GM12878 (cell line): ENCODE results near the gene TRAPPC6A. TPM values are rescaled to one million over a fixed set of nuclear protein-coding genes. Genes with fewer than 3 reads are reported as not detected.

Source experiments
- ATAC-seq: fragments of 200-7000 bp; cut with Tn5 transposase; 3 replicates; pipeline ENCODE4 v1.9.1; 2020; ENCODE audit warnings: mild to moderate bottlenecking, moderate library complexity
- BruUV-seq: library from RNA; stranded (reverse); fragments of 400-500 nt; replicated peaks from 2 replicates; lab custom pipeline; 2021; lab: Mats Ljungman, UMichigan
- CTCF ChIA-PET: fragments of 300-600 bp; sonication (Branson Sonifier 250); formaldehyde crosslinking; extraction: SDS; loops from one replicate; lab custom pipeline; 2021; ENCODE audit warnings: inconsistent platforms; lab: Yijun Ruan, JAX
- POLR2A ChIA-PET: fragments of 350-600 bp; formaldehyde crosslinking; extraction: SDS; loops from one replicate; lab custom pipeline; 2021; ENCODE audit warnings: inconsistent platforms; lab: Charles Lee
- RAD21 ChIA-PET: fragments of 300-600 bp; sonication (Branson Sonifier 250); formaldehyde crosslinking; loops from one replicate; lab custom pipeline; 2023; ENCODE audit warnings: antibody characterized with exemption; ENCODE audit not compliant: unreplicated experiment; lab: Charles Lee
- SMC1A ChIA-PET: fragments of 300-600 bp; sonication (Branson Sonifier 250); formaldehyde crosslinking; loops from one replicate; lab custom pipeline; 2023; ENCODE audit not compliant: unreplicated experiment, uncharacterized antibody; lab: Charles Lee
- DNase-seq: peaks from one replicate; pipeline ENCODE4 v3.0.0-alpha.2; 2011; ENCODE audit warnings: low read depth, low spot score
- FAIRE-seq: peaks from 3 replicates; lab custom pipeline; 2011; peaks lifted over from hg19 to GRCh38; lab: Jason Lieb, UNC
- H2AFZ ChIP-seq: 2 replicates; pipeline ENCODE4 v1.6.0; 2011; ENCODE audit warnings: low read depth, low read length, control low read depth; ENCODE audit not compliant: control insufficient read depth
- H3K27ac ChIP-seq: 2 replicates; pipeline ENCODE4 v1.5.1; 2011; ENCODE audit warnings: control low read depth; ENCODE audit not compliant: control insufficient read depth, insufficient read depth
- H3K27me3 ChIP-seq, 2 experiments: replicated peaks in 1 of 2; 2 replicates each; pipeline versions ENCODE4 v1.6.0 to v1.6.1; 2011; ENCODE audit warnings: low read length in 1 of 2; ENCODE audit not compliant: control insufficient read depth in 2 of 2, insufficient read depth in 2 of 2
- H3K36me3 ChIP-seq, 2 experiments: 2 replicates each; pipeline ENCODE4 v1.5.1; 2011; ENCODE audit warnings: low read length in 1 of 2; ENCODE audit not compliant: control insufficient read depth in 2 of 2, insufficient read depth in 2 of 2
- H3K4me1 ChIP-seq: 2 replicates; pipeline ENCODE4 v1.6.1; 2011; ENCODE audit warnings: mild to moderate bottlenecking, low read length, moderate library complexity, mixed read lengths; ENCODE audit not compliant: control insufficient read depth, insufficient read depth
- H3K4me2 ChIP-seq: 2 replicates; pipeline ENCODE4 v1.6.0; 2011; ENCODE audit warnings: control low read depth; ENCODE audit not compliant: control insufficient read depth, insufficient read depth
- H3K4me3 ChIP-seq: fragments of 200-600 bp; sonication (generic); 2 replicates; pipeline ENCODE4 v1.5.1; 2016
- H3K79me2 ChIP-seq: 2 replicates; pipeline ENCODE4 v1.6.0; 2011; ENCODE audit warnings: low read length; ENCODE audit not compliant: control insufficient read depth, insufficient read depth
- H3K9ac ChIP-seq: 2 replicates; pipeline ENCODE4 v1.8.0; 2011; ENCODE audit warnings: low read length, control low read depth, mixed read lengths; ENCODE audit not compliant: control insufficient read depth, insufficient read depth
- H3K9me3 ChIP-seq: replicated peaks from 3 replicates; pipeline ENCODE4 v1.5.1; 2011; ENCODE audit warnings: mild to moderate bottlenecking, low read length; ENCODE audit not compliant: control insufficient read depth, insufficient read depth
- H4K20me1 ChIP-seq: 2 replicates; pipeline ENCODE4 v1.6.0; 2011; ENCODE audit not compliant: control insufficient read depth, insufficient read depth
- CHD2 ChIP-seq: IDR thresholded peaks from 2 replicates; pipeline ENCODE4 v1.6.1; 2011; ENCODE audit warnings: low read depth, low read length, improper control_type of control experiment, borderline replicate concordance
- FOXK2 ChIP-seq: fragments of 450-650 bp; IDR thresholded peaks from 2 replicates; pipeline ENCODE4 v1.6.1; 2017; ENCODE audit warnings: mild to moderate bottlenecking, moderate library complexity
- IKZF2 ChIP-seq, 2 experiments: fragments of 450-650 bp; IDR thresholded peaks; 2 replicates each; pipeline ENCODE4 v1.6.1; 2017; ENCODE audit warnings: mild to moderate bottlenecking in 2 of 2, moderate library complexity in 2 of 2
- KAT2A ChIP-seq: conservative IDR thresholded peaks from 2 replicates; pipeline ENCODE4 v1.6.1; 2011; ENCODE audit warnings: low read depth, low read length; ENCODE audit not compliant: control insufficient read depth
- MEF2B ChIP-seq: fragments of 450-650 bp; IDR thresholded peaks from 2 replicates; pipeline ENCODE4 v1.6.1; 2018; ENCODE audit warnings: mild to moderate bottlenecking, moderate library complexity; ENCODE audit not compliant: partially characterized antibody, poor library complexity, severe bottlenecking
- NBN ChIP-seq: fragments of 450-650 bp; IDR thresholded peaks from 2 replicates; pipeline ENCODE4 v1.6.1; 2016
- POLR2A ChIP-seq: IDR thresholded peaks from 2 replicates; pipeline ENCODE4 v1.6.1; 2011; ENCODE audit warnings: low read depth, mild to moderate bottlenecking, low read length
- POU2F2 ChIP-seq: IDR thresholded peaks from 3 replicates; pipeline ENCODE4 v1.6.1; 2011; ENCODE audit warnings: low read depth, mild to moderate bottlenecking, low read length, borderline replicate concordance
- RAD51 ChIP-seq: fragments of 450-650 bp; IDR thresholded peaks from 2 replicates; pipeline ENCODE4 v1.6.1; 2016; ENCODE audit warnings: moderate library complexity, mild to moderate bottlenecking, inconsistent platforms
- SIX5 ChIP-seq: IDR thresholded peaks from 2 replicates; pipeline ENCODE4 v1.6.1; 2011; ENCODE audit warnings: mild to moderate bottlenecking, low read depth, low read length, moderate library complexity; ENCODE audit not compliant: severe bottlenecking
- SRF ChIP-seq, 2 experiments: IDR thresholded peaks; 2 replicates each; pipeline ENCODE4 v1.6.1; 2011; ENCODE audit warnings: low read depth in 2 of 2, low read length in 2 of 2, mild to moderate bottlenecking in 1 of 2, moderate library complexity in 1 of 2
- TCF3 ChIP-seq: IDR thresholded peaks from 2 replicates; pipeline ENCODE4 v1.6.1; 2012; ENCODE audit warnings: low read depth, mild to moderate bottlenecking, low read length, borderline replicate concordance; ENCODE audit not compliant: insufficient read depth
- WRNIP1 ChIP-seq: IDR thresholded peaks from 2 replicates; pipeline ENCODE4 v1.6.1; 2011; ENCODE audit warnings: low read depth, low read length, improper control_type of control experiment, borderline replicate concordance
- YBX1 ChIP-seq: fragments of 450-650 bp; IDR thresholded peaks from 2 replicates; pipeline ENCODE4 v1.6.1; 2016; ENCODE audit warnings: antibody characterized with exemption
- ZBED1 ChIP-seq: IDR thresholded peaks from 2 replicates; pipeline ENCODE4 v1.6.1; 2016; ENCODE audit warnings: borderline replicate concordance
- WGBS: methylation state at CpG from one replicate; pipeline ENCODE4 v1.1.6; 2016; ENCODE audit warnings: low lambda C conversion rate; ENCODE audit not compliant: insufficient replicate concordance, insufficient coverage; ENCODE audit errors: missing lambda C conversion rate; 5-methylcytosine and 5-hydroxymethylcytosine counted together
- in situ Hi-C: fragments of 300-500 bp; cut with MboI; formaldehyde crosslinking; loops from 9 replicates; pipeline ENCODE4 v1.14.3; 2018; ENCODE audit warnings: mixed read lengths
- intact Hi-C: fragments of 100-400 bp; cut with micrococcal nuclease; formaldehyde crosslinking; loops from one replicate; pipeline ENCODE4 v1.14.2; 2022; ENCODE audit not compliant: unreplicated experiment
- polyA plus RNA-seq, 11 experiments: library from polyadenylated mRNA; depleted of rRNA in 4 of 11; unstranded in 6 of 11; stranded (reverse) in 5 of 11; fragments of >200 nt; fragmentation: Nextera tagmentation in 4 of 11; fragmentation: Illumina TruSeq in 1 of 11; extraction: Ambion mirVana in 4 of 11; extraction: Trizol in 1 of 11; gene quantifications; 1 replicate in 1 of 11; 2 replicates in 10 of 11; pipeline versions ENCODE4 v1.2.1 to v1.2.3, GENCODE V29; 2011 to 2016; ENCODE audit warnings: inconsistent platforms in 2 of 11, missing spikeins in 2 of 11, low read depth in 1 of 11
- total RNA-seq, 4 experiments: library from RNA; depleted of rRNA in 3 of 4; stranded (reverse); fragments of >200 nt in 3 of 4; fragmentation: Illumina TruSeq in 1 of 4; extraction: Trizol in 1 of 4; gene quantifications; 2 replicates each; pipeline versions ENCODE4 v1.2.1 to v1.2.3, GENCODE V29; 2013 to 2021
- TF ChIP-seq, protein P1 (sequence below): IDR thresholded peaks from 2 replicates; pipeline ENCODE4 v1.6.1; 2011; ENCODE audit warnings: low read depth, low read length, improper control_type of control experiment, borderline replicate concordance
- TF ChIP-seq, protein P2 (sequence below): fragments of 450-650 bp; IDR thresholded peaks from 2 replicates; pipeline ENCODE4 v1.6.1; 2017; ENCODE audit warnings: low read depth, mild to moderate bottlenecking, moderate library complexity
- TF ChIP-seq, protein P3 (sequence below): fragments of 450-650 bp; IDR thresholded peaks from 2 replicates; pipeline ENCODE4 v1.6.1; 2018; ENCODE audit warnings: borderline replicate concordance, mild to moderate bottlenecking; ENCODE audit not compliant: partially characterized antibody

The TRAPPC6A gene
- total and polyA plus RNA-seq, 10 of the 15 experiments (the other 5 are each of a cell fraction or from before 2014, with no cell fraction given): 1.8 to 83.9 (median 35.8) TPM

DNA sequence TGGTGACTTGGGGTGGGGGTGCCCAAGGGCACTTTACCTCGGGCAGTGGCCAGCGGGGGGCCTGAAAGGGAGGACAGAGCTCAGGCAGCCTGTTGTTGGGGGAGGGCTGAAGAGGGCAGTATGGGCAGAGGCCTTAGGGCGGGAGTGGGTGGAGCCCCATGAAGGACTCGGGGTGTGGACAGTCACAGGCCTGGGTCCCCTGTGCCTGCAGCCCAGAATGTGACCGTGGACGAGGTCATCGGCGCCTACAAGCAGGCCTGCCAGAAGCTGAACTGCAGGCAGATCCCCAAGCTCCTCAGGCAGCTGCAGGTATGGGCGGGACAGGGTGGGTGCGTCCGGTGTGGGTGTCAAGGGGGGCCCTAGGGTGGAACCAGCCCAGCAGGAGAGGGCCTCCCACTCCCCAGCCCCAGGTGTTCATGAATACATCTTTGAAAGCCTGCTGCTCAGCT is 39.7 kb downstream of the TRAPPC6A start:
- peaks cover 3 to 17% of the 10 kb centered on the region in 2 experiments; a peak in 3 of 4 replicates for H3K36me3 ChIP-seq
- DNase-seq (no peak), ATAC-seq (no peak), FAIRE-seq (no peak)
- ChIA-PET CTCF (interaction anchor here (0.6 to 5.6 kb wide), 3 partner anchors 10 to 26 kb away, joined by 3 to 39 read pairs (median 18); no protein-coding TSS in a partner anchor), POLR2A (interaction anchor here (0.6 to 4.5 kb wide), 5 partner anchors 20 to 66 kb away, joined by 3 to 33 read pairs (median 17); partner anchors contain the start of genes BLOC1S3 and TRAPPC6A), RAD21 (interaction anchor here (2.7 kb wide), 1 partner anchor 20 kb away, joined by 12 read pairs; no protein-coding TSS in a partner anchor), SMC1A (no interaction called here)
- in situ Hi-C loops (no loop called here), intact Hi-C loops (loop anchor here (5.0 kb wide), 2 partner anchors 61 to 199 kb away; partner anchors contain the start of genes GEMIN7 and ZNF296)
- H3K9me3 ChIP-seq: no peaks in the 10 kb centered on the region
- H3K9ac ChIP-seq: no peak overlapping the region
- no peaks in the 10 kb centered on the region for H3K27me3 ChIP-seq
- no peak overlapping the region for H3K4me2 ChIP-seq
- TF ChIP-seq RAD51 (no peak), SRF (IDR thresholded peaks at IDR 0.05; ENCODE audit: low read depth in 2 of 2, low read length in 2 of 2) (no peak), POLR2A (no peak), SIX5 (no peak), POU2F2 (no peak), YBX1 (no peak), ZBED1 (no peak), KAT2A (no peak), CHD2 (no peak), FOXK2 (no peak), WRNIP1 (no peak), NBN (no peak), MEF2B (no peak), TCF3 (no peak), IKZF2 (IDR thresholded peaks at IDR 0.05) (no peak)
- TF ChIP-seq, protein P1, sequence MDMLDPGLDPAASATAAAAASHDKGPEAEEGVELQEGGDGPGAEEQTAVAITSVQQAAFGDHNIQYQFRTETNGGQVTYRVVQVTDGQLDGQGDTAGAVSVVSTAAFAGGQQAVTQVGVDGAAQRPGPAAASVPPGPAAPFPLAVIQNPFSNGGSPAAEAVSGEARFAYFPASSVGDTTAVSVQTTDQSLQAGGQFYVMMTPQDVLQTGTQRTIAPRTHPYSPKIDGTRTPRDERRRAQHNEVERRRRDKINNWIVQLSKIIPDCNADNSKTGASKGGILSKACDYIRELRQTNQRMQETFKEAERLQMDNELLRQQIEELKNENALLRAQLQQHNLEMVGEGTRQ: no peak
- TF ChIP-seq, protein P2, sequence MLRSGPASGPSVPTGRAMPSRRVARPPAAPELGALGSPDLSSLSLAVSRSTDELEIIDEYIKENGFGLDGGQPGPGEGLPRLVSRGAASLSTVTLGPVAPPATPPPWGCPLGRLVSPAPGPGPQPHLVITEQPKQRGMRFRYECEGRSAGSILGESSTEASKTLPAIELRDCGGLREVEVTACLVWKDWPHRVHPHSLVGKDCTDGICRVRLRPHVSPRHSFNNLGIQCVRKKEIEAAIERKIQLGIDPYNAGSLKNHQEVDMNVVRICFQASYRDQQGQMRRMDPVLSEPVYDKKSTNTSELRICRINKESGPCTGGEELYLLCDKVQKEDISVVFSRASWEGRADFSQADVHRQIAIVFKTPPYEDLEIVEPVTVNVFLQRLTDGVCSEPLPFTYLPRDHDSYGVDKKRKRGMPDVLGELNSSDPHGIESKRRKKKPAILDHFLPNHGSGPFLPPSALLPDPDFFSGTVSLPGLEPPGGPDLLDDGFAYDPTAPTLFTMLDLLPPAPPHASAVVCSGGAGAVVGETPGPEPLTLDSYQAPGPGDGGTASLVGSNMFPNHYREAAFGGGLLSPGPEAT: no peak
- TF ChIP-seq, protein P3, sequence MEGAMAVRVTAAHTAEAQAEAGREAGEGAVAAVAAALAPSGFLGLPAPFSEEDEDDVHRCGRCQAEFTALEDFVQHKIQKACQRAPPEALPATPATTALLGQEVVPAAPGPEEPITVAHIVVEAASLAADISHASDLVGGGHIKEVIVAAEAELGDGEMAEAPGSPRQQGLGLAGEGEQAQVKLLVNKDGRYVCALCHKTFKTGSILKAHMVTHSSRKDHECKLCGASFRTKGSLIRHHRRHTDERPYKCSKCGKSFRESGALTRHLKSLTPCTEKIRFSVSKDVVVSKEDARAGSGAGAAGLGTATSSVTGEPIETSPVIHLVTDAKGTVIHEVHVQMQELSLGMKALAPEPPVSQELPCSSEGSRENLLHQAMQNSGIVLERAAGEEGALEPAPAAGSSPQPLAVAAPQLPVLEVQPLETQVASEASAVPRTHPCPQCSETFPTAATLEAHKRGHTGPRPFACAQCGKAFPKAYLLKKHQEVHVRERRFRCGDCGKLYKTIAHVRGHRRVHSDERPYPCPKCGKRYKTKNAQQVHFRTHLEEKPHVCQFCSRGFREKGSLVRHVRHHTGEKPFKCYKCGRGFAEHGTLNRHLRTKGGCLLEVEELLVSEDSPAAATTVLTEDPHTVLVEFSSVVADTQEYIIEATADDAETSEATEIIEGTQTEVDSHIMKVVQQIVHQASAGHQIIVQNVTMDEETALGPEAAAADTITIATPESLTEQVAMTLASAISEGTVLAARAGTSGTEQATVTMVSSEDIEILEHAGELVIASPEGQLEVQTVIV: no peak
- no TSS peak for BruUV-seq
- H3K27ac ChIP-seq: peak overlapping the region; percentile 97
- H4K20me1 ChIP-seq: no peaks in the 10 kb centered on the region
- H3K4me3 ChIP-seq: no peak overlapping the region
- peaks cover 51% of the 10 kb centered on the region for H3K4me1 ChIP-seq
- 96% methylated on average over 11 of the region's 11 CpGs for WGBS
- peaks cover 29% of the 10 kb centered on the region for H3K79me2 ChIP-seq
- no peak overlapping the region for H2AFZ ChIP-seq
